Measurements from ENCODE around the gene STAMBP. TPM values are rescaled to one million over a fixed set of nuclear protein-coding genes. Genes with fewer than 3 reads are reported as not detected.

Gene STAMBP
- total and polyA plus RNA-seq, 2 of the 13 experiments (the other 11 are each of a cell fraction or from before 2014, with no cell fraction given): 49.6 to 53.2 TPM

- 0 out of 2 replicates have a peak, but pooled peaks cover 3% of the 10 kb centered on the region for H4K20me1 ChIP-seq (ENCODE audit: insufficient read depth, low read length)
- H3K79me2 ChIP-seq (ENCODE audit: insufficient read depth, low read length): no peaks in the 10 kb centered on the region
- 10% methylated on average over 5 of the region's 5 CpGs for WGBS (ENCODE audit: low lambda C conversion rate)
- H3K4me1 ChIP-seq (ENCODE audit: insufficient read depth, low read length): peaks cover 26% of the 10 kb centered on the region
- POLR2A ChIA-PET: interaction anchor here (1.0 to 3.8 kb wide), 12 partner anchors 8 to 336 kb away, joined by 3 to 59 read pairs (median 4); partner anchors contain the start of genes DGUOK, MOB1A, STAMBP and TPRKB
- peak; percentile 65 for DNase-seq (ENCODE audit: low spot score)
- peaks cover 4 to 37% of the 10 kb centered on the region in 2 experiments for H3K36me3 ChIP-seq (replicated peaks in 1 of 2; ENCODE audit: control insufficient read depth in 1 of 2, insufficient read depth in 2 of 2, low read length in 2 of 2)
- peak overlapping the region; percentile 6; the same call in 1 of the 2 replicates for H3K9ac ChIP-seq (ENCODE audit: insufficient read depth, low read depth, low read length)
- FAIRE-seq: peak; percentile 65
- peak overlapping the region; percentile 50 for H3K4me2 ChIP-seq (ENCODE audit: low read depth, low read length)
- H3K27me3 ChIP-seq (ENCODE audit: control insufficient read depth in 1 of 2, insufficient read depth in 2 of 2, low read length in 2 of 2): no peaks in the 10 kb centered on the region
- intact Hi-C loops (cut with micrococcal nuclease; ENCODE audit: unreplicated experiment) (no loop called here), in situ Hi-C loops (cut with HindIII; ENCODE audit: extremely low pct_ligation_motif_present, low pct_unique_long_range_greater_than_20kb) (loop anchor here (25.0 kb wide), 1 partner anchor 295 kb away; the partner anchor contains the start of gene BOLA3)
- peak overlapping the region; percentile 46 for H3K27ac ChIP-seq (ENCODE audit: extremely low read length, insufficient read depth, low read length)
- BruUV-seq (replicated peaks): TSS peak; percentile 99
- CTCF ChIA-PET (ENCODE audit: low intra/inter-chr PET ratio, low total read pairs): no interaction called here
- H2AFZ ChIP-seq (ENCODE audit: low read length): no peak overlapping the region
- ATAC-seq: peak; percentile 92
- H3K9me3 ChIP-seq (ENCODE audit: low read length): no peaks in the 10 kb centered on the region
- H3K4me3 ChIP-seq (replicated peaks in 1 of 3; ENCODE audit: insufficient read depth in 1 of 3, low read depth in 2 of 3, low read length in 3 of 3): peak overlapping the region in 2 of 3 experiments; percentile 8 to 34; a peak in 2 of 6 replicates
- TF ChIP-seq HIC2 (CRISPR knock-in tag; IDR thresholded peaks at IDR 0.05; ENCODE audit: low read depth) (0 out of 2 replicates have a peak, but pooled peaks have one; percentile 72), SOX5 (CRISPR knock-in tag; IDR thresholded peaks at IDR 0.05; ENCODE audit: borderline replicate concordance) (0 out of 2 replicates have a peak, but pooled peaks have one; percentile 5), ASH2L (IDR thresholded peaks at IDR 0.05; ENCODE audit: insufficient read length, low read depth, low read length) (peak; percentile 85), FOXP1 (IDR thresholded peaks at IDR 0.05) (no peak), FOXP1 (CRISPR knock-in tag; IDR thresholded peaks at IDR 0.05) (peak; percentile 87), ZBTB20 (CRISPR knock-in tag; IDR thresholded peaks at IDR 0.05; ENCODE audit: borderline replicate concordance, low read depth) (0 out of 2 replicates have a peak, but pooled peaks have one; percentile 53), ZFP90 (CRISPR knock-in tag; IDR thresholded peaks at IDR 0.05; ENCODE audit: borderline replicate concordance) (0 out of 2 replicates have a peak, but pooled peaks have one; percentile 52), SIN3B (IDR thresholded peaks at IDR 0.05; ENCODE audit: low read length) (no peak), CHD4 (IDR thresholded peaks at IDR 0.05; ENCODE audit: borderline replicate concordance, low read length) (0 out of 2 replicates have a peak, but pooled peaks have one; percentile 66), NCOR1 (IDR thresholded peaks at IDR 0.05; ENCODE audit: borderline replicate concordance, low read length) (peak; percentile 70; the same call in 1 of the 2 replicates), SALL1 (CRISPR knock-in tag; IDR thresholded peaks at IDR 0.05) (peak; percentile 83), ZNF18 (CRISPR knock-in tag; IDR thresholded peaks at IDR 0.05; ENCODE audit: insufficient replicate concordance) (peak; percentile 72), DPF2 (CRISPR knock-in tag; IDR thresholded peaks at IDR 0.05; ENCODE audit: borderline replicate concordance, low read depth) (peak; percentile 41; the same call in 1 of the 2 replicates), HNF1B (CRISPR knock-in tag; IDR thresholded peaks at IDR 0.05) (0 out of 2 replicates have a peak, but pooled peaks have one; percentile 52), HNF4A (CRISPR knock-in tag; IDR thresholded peaks at IDR 0.05) (peak; percentile 71), NCOA2 (CRISPR knock-in tag; IDR thresholded peaks at IDR 0.05) (peak; percentile 14; the same call in 1 of the 2 replicates), LCORL (IDR thresholded peaks at IDR 0.05) (no peak), LCORL (CRISPR knock-in tag; IDR thresholded peaks at IDR 0.05) (0 out of 2 replicates have a peak, but pooled peaks have one; percentile 42)
These were observed 13.4 kb downstream of the STAMBP start for GRCh38 chr2:73841912-73842738.
